T-helper 2 cell treated with Interferon-gamma antibody and Interleukin-4, amounts not matched to agents 5 μg/mL and 100 μg/mL, for 36 hours (primary cell): ENCODE data around the gene SERPINB6.
"Not testable (repeated sequence)": the region's sequence is repeated elsewhere in the genome, so short reads cannot be mapped to it uniquely, and the experiment has no call there.

Source experiments
- DNase-seq: peaks from one replicate; pipeline ENCODE4 v3.0.0; 2021; ENCODE audit warnings: low spot score
- H3K27ac Mint-ChIP-seq: one replicate; pipeline ENCODE4 v1.8.0; 2021; ENCODE audit warnings: mild to moderate bottlenecking, mixed read lengths
- H3K27me3 Mint-ChIP-seq: one replicate; pipeline ENCODE4 v1.8.0; 2021; ENCODE audit warnings: low read depth, mixed read lengths
- H3K36me3 Mint-ChIP-seq: one replicate; pipeline ENCODE4 v1.8.0; 2021; ENCODE audit warnings: low read depth, mixed read lengths
- H3K4me1 Mint-ChIP-seq: one replicate; pipeline ENCODE4 v1.8.0; 2021; ENCODE audit warnings: low read depth, mixed read lengths
- H3K4me3 Mint-ChIP-seq: one replicate; pipeline ENCODE4 v1.8.0; 2022; ENCODE audit warnings: mild to moderate bottlenecking, moderate library complexity, mixed read lengths
- H3K9me3 Mint-ChIP-seq: one replicate; pipeline ENCODE4 v1.8.0; 2021; ENCODE audit warnings: mixed read lengths

Gene SERPINB6

GRCh38 chr6:3007571-3007970, 36.2 kb upstream of the SERPINB6 start:
- H3K4me3 Mint-ChIP-seq = no peak overlapping the region
- H3K27ac Mint-ChIP-seq = no peak overlapping the region
- H3K36me3 Mint-ChIP-seq = peaks cover 79% of the 10 kb centered on the region
- no peak for DNase-seq
- no peaks in the 10 kb centered on the region for H3K27me3 Mint-ChIP-seq
- peaks cover 12% of the 10 kb centered on the region for H3K4me1 Mint-ChIP-seq
- peaks cover 38% of the 10 kb centered on the region for H3K9me3 Mint-ChIP-seq

GRCh38 chr6:3006476-3006875, 35.1 kb upstream of the SERPINB6 start:
- Mint-ChIP-seq H3K4me3 (no peak overlapping the region), H3K9me3 (peaks cover 27% of the 10 kb centered on the region), H3K27me3 (no peaks in the 10 kb centered on the region), H3K36me3 (peaks cover 71% of the 10 kb centered on the region), H3K27ac (no peak overlapping the region), H3K4me1 (peaks cover 21% of the 10 kb centered on the region)
- DNase-seq = no peak

GRCh38 chr6:3005874-3006273, 34.5 kb upstream of the SERPINB6 start:
- no peaks in the 10 kb centered on the region for H3K27me3 Mint-ChIP-seq
- peaks cover 21% of the 10 kb centered on the region for H3K9me3 Mint-ChIP-seq
- H3K27ac Mint-ChIP-seq = no peak overlapping the region
- H3K4me1 Mint-ChIP-seq = peaks cover 24% of the 10 kb centered on the region
- no peak overlapping the region for H3K4me3 Mint-ChIP-seq
- peaks cover 65% of the 10 kb centered on the region for H3K36me3 Mint-ChIP-seq
- DNase-seq = no peak

GRCh38 chr6:3005077-3005476, 33.7 kb upstream of the SERPINB6 start:
- H3K36me3 Mint-ChIP-seq = peaks cover 57% of the 10 kb centered on the region
- peaks cover 25% of the 10 kb centered on the region for H3K4me1 Mint-ChIP-seq
- H3K4me3 Mint-ChIP-seq = no peak overlapping the region
- H3K27me3 Mint-ChIP-seq = no peaks in the 10 kb centered on the region
- no peak for DNase-seq
- peaks cover 13% of the 10 kb centered on the region for H3K9me3 Mint-ChIP-seq
- no peak overlapping the region for H3K27ac Mint-ChIP-seq

GRCh38 chr6:3003226-3003625, 31.9 kb upstream of the SERPINB6 start:
- H3K9me3 Mint-ChIP-seq, H3K27me3 Mint-ChIP-seq, DNase-seq, H3K27ac Mint-ChIP-seq, H3K4me3 Mint-ChIP-seq: not testable (repeated sequence)
- peaks cover 31% of the 10 kb centered on the region for H3K4me1 Mint-ChIP-seq
- H3K36me3 Mint-ChIP-seq = peaks cover 38% of the 10 kb centered on the region

GRCh38 chr6:3001773-3002293, 30.5 kb upstream of the SERPINB6 start:
- Mint-ChIP-seq H3K36me3 (peaks cover 26% of the 10 kb centered on the region), H3K27me3 (no peaks in the 10 kb centered on the region), H3K4me3 (peak overlapping the region; percentile 42), H3K27ac (peak overlapping the region; percentile 36), H3K9me3 (no peaks in the 10 kb centered on the region), H3K4me1 (peaks cover 34% of the 10 kb centered on the region)
- no peak for DNase-seq

GRCh38 chr6:3001146-3001772, 29.9 kb upstream of the SERPINB6 start:
- Mint-ChIP-seq H3K27me3 (no peaks in the 10 kb centered on the region), H3K4me3 (peak overlapping the region; percentile 91), H3K36me3 (peaks cover 22% of the 10 kb centered on the region), H3K9me3 (no peaks in the 10 kb centered on the region), H3K4me1 (peaks cover 34% of the 10 kb centered on the region), H3K27ac (no peak overlapping the region)
- no peak for DNase-seq

GRCh38 chr6:2999618-3000557, 28.5 kb upstream of the SERPINB6 start, which contains the start of gene NQO2:
TSS of gene NQO2 (plus strand) at chr6:2999894. CDS start at chr6:3006553, 6,659 bp downstream.
- no peaks in the 10 kb centered on the region for H3K27me3 Mint-ChIP-seq
- H3K4me3 Mint-ChIP-seq = peak within 1 kb of the TSS; percentile 92
- DNase-seq = peak; percentile 86
- peaks cover 13% of the 10 kb centered on the region for H3K36me3 Mint-ChIP-seq
- no peaks in the 10 kb centered on the region for H3K9me3 Mint-ChIP-seq
- peak within 1 kb of the TSS; percentile 91 for H3K27ac Mint-ChIP-seq
- peaks cover 29% of the 10 kb centered on the region for H3K4me1 Mint-ChIP-seq

GRCh38 chr6:2998998-2999617, 27.7 kb upstream of the SERPINB6 start:
- H3K4me1 Mint-ChIP-seq = peaks cover 29% of the 10 kb centered on the region
- no peaks in the 10 kb centered on the region for H3K9me3 Mint-ChIP-seq
- peak overlapping the region; percentile 91 for H3K27ac Mint-ChIP-seq
- no peaks in the 10 kb centered on the region for H3K27me3 Mint-ChIP-seq
- peaks cover 6% of the 10 kb centered on the region for H3K36me3 Mint-ChIP-seq
- peak overlapping the region; percentile 92 for H3K4me3 Mint-ChIP-seq
- DNase-seq = peak; percentile 81

GRCh38 chr6:2998249-2998997, 27.1 kb upstream of the SERPINB6 start:
- H3K9me3 Mint-ChIP-seq = not testable (repeated sequence)
- H3K4me1 Mint-ChIP-seq = peaks cover 29% of the 10 kb centered on the region

GRCh38 chr6:2993755-2994317, 22.5 kb upstream of the SERPINB6 start:
- DNase-seq = no peak
- H3K4me3 Mint-ChIP-seq = no peak overlapping the region
- H3K36me3 Mint-ChIP-seq = peaks cover 2% of the 10 kb centered on the region
- H3K27ac Mint-ChIP-seq = no peak overlapping the region
- peaks cover 19% of the 10 kb centered on the region for H3K4me1 Mint-ChIP-seq
- no peaks in the 10 kb centered on the region for H3K27me3 Mint-ChIP-seq
- no peaks in the 10 kb centered on the region for H3K9me3 Mint-ChIP-seq

More at GRCh38 chr6:2998249-2998997, 27.1 kb upstream of the SERPINB6 start:
- peak; percentile 44 for DNase-seq
- H3K36me3 Mint-ChIP-seq, H3K27me3 Mint-ChIP-seq: not testable (repeated sequence)
- Mint-ChIP-seq H3K4me3 (peak overlapping the region; percentile 92), H3K27ac (peak overlapping the region; percentile 91)

GRCh38 chr6:2992330-2992979, 21.1 kb upstream of the SERPINB6 start:
- no peaks in the 10 kb centered on the region for H3K27me3 Mint-ChIP-seq
- no peak overlapping the region for H3K27ac Mint-ChIP-seq
- H3K4me3 Mint-ChIP-seq = no peak overlapping the region

More at GRCh38 chr6:2992330-2992979, 21.1 kb upstream of the SERPINB6 start:
- Mint-ChIP-seq H3K9me3 (no peaks in the 10 kb centered on the region), H3K36me3 (peaks cover 2% of the 10 kb centered on the region), H3K4me1 (peaks cover 21% of the 10 kb centered on the region)
- no peak for DNase-seq
